ENCODE results near the gene LCN10. TPM values are rescaled to one million over a fixed set of nuclear protein-coding genes. Genes with fewer than 3 reads are reported as not detected.

The LCN10 gene
- total and polyA plus RNA-seq, 2 of the 13 experiments (the other 11 are each of a cell fraction or from before 2014, with no cell fraction given): 0.53 to 0.61 TPM

GRCh38 chr9:136791516-136792276 is 49.0 kb upstream of the LCN10 start (continued):
- no peak for TF ChIP-seq SIN3A (IDR thresholded peaks at IDR 0.05; ENCODE audit: borderline replicate concordance, low read depth, low read length)
- no peak for TF ChIP-seq ZNF296 (CRISPR knock-in tag; conservative IDR thresholded peaks at IDR 0.05)
- TF ChIP-seq ZNF597 (CRISPR knock-in tag; IDR thresholded peaks at IDR 0.05): no peak
- 0 out of 2 replicates have a peak, but pooled peaks have one; percentile 59 for TF ChIP-seq TP53 (CRISPR knock-in tag; conservative IDR thresholded peaks at IDR 0.05)
- TF ChIP-seq KLF6 (CRISPR knock-in tag; IDR thresholded peaks at IDR 0.05): no peak
- TF ChIP-seq ZNF543 (CRISPR knock-in tag; IDR thresholded peaks at IDR 0.05): no peak
- no peak for TF ChIP-seq MLLT10 (CRISPR knock-in tag; IDR thresholded peaks at IDR 0.05)
- TF ChIP-seq ZNF703 (CRISPR knock-in tag; IDR thresholded peaks at IDR 0.05; ENCODE audit: borderline replicate concordance): no peak
- no peak for TF ChIP-seq ZBTB25 (CRISPR knock-in tag; IDR thresholded peaks at IDR 0.05)
- peak; percentile 43; the same call in 1 of the 2 replicates for TF ChIP-seq ZNF574 (CRISPR knock-in tag; IDR thresholded peaks at IDR 0.05)
- no peak for TF ChIP-seq ZSCAN31 (CRISPR knock-in tag; IDR thresholded peaks at IDR 0.05; ENCODE audit: low read depth)
- TF ChIP-seq MBNL3 (CRISPR knock-in tag; conservative IDR thresholded peaks at IDR 0.05): no peak
- no peak for TF ChIP-seq SSRP1 (CRISPR knock-in tag; IDR thresholded peaks at IDR 0.05)
- TF ChIP-seq GMEB2 (CRISPR knock-in tag; IDR thresholded peaks at IDR 0.05; ENCODE audit: low read depth): no peak
- no peak for TF ChIP-seq ZNF282 (IDR thresholded peaks at IDR 0.05; ENCODE audit: partially characterized antibody)
- no peak for TF ChIP-seq MAZ (IDR thresholded peaks at IDR 0.05; ENCODE audit: borderline replicate concordance, low read depth, low read length)
- no peak; the same call in 1 of the 2 replicates for TF ChIP-seq MAZ (CRISPR knock-in tag; IDR thresholded peaks at IDR 0.05; ENCODE audit: low read depth)
- no peak for TF ChIP-seq ZNF121 (CRISPR knock-in tag; IDR thresholded peaks at IDR 0.05)
- no peak for TF ChIP-seq HNRNPH1 (optimal IDR thresholded peaks at IDR 0.05; ENCODE audit: low read depth, low read length)
- TF ChIP-seq ATRX (CRISPR knock-in tag; IDR thresholded peaks at IDR 0.05; ENCODE audit: borderline replicate concordance): no peak; the same call in 1 of the 2 replicates
- no peak for TF ChIP-seq PTBP1 (IDR thresholded peaks at IDR 0.05; ENCODE audit: low read depth, low read length, poor library complexity, severe bottlenecking)
- no peak; the same call in 1 of the 2 replicates for TF ChIP-seq MEF2D (CRISPR knock-in tag; IDR thresholded peaks at IDR 0.05)
- TF ChIP-seq U2AF1 (optimal IDR thresholded peaks at IDR 0.05; ENCODE audit: low read depth, low read length): no peak
